ENCODE results near the gene TMEM143.
A peak's percentile ranks its signal among the peaks of the same experiment; 100 is the strongest.
"Not testable (repeated sequence)": the region's sequence is repeated elsewhere in the genome, so short reads cannot be mapped to it uniquely, and the experiment has no call there.

The TMEM143 gene

DNA sequence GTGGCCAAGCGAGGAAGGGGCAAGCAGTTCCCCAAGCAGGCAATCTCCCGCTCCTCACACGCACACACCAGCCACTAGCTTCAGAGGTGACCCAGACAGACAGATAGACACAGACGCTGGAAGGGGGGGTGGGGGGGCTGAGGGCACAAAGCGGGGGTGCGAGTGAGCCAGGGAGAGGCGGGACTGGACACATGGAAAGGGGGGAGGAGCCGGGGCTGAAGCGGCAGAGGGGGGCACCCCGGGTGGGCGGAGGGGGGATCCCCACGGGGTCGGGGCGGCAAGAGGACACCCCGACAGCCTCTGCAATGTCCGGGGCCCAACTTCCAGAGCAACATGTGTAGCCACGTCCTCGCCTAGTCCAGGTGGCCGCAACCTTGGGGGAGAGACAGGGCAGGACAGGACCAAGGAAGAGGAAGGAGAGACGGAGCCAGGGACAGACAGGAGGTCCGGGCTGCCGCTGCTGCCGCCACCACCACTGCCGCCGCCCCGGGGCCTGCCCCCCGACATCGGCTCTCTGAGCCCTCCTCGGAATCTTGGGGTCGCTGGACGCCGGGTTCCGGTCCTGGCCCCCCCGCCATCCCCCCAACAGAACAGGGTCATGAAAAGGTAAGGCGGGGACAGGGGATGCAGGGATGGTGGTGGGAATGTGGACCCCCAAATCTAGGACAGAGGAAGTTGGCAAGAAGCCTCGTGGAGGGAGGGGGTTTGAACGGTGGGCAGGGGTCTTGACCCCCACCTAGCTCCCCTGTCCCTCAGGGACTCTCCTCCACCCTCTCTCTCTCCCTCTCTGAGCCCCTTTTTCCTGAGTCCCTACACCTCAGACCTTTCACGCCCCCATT lies 30.8 kb upstream of the TMEM143 start:
- DNase-seq (ENCODE audit: extremely low read depth, low read depth): no peak
- TF ChIP-seq, protein P1, sequence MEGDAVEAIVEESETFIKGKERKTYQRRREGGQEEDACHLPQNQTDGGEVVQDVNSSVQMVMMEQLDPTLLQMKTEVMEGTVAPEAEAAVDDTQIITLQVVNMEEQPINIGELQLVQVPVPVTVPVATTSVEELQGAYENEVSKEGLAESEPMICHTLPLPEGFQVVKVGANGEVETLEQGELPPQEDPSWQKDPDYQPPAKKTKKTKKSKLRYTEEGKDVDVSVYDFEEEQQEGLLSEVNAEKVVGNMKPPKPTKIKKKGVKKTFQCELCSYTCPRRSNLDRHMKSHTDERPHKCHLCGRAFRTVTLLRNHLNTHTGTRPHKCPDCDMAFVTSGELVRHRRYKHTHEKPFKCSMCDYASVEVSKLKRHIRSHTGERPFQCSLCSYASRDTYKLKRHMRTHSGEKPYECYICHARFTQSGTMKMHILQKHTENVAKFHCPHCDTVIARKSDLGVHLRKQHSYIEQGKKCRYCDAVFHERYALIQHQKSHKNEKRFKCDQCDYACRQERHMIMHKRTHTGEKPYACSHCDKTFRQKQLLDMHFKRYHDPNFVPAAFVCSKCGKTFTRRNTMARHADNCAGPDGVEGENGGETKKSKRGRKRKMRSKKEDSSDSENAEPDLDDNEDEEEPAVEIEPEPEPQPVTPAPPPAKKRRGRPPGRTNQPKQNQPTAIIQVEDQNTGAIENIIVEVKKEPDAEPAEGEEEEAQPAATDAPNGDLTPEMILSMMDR (IDR thresholded peaks at IDR 0.05; ENCODE audit: low read depth, low read length): no peak

DNA sequence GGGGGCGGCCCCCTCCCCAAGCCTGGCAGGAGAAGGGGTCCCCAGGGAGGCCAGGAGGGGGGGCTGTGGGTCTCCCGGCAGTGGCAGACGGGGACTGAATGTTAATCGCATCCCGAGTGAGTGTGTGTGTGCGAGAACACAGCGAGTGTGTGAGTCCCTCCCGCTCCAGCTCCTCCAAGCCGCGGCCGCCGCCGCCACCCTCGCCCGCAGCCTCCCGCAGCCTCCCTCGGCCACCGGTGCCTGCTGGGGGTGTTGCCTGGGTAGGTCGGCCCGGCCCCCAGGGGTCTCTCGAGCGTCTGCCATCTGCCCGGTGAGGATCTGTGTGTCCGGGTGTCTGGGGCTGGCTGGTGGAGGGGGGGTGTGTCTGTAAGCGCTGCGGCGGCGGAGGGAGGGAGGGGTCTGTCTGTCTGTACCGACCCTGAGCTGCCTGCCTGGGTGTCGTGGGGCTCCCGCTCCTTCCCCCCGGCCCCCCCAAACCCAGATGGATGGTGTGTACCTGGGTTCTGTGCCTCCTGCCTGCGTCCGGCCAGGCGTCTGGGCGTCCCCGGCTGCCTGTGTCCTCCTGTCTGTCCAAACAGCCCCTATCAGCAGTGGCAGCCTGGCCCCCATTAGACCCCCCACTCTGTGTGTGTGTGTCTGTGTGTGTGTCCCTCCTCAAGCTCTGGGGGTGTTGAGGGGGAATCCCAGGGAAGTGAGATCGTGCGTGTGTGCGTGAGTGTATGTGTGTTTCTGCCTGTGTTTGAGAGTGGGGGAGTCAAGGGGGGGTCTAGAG lies 30.0 kb upstream of the TMEM143 start, which contains the start of gene GRIN2D:
TSS of gene GRIN2D (plus strand) at position 110 of the 772 bp plus-strand sequence. CDS start 4,725 bp downstream, outside the sequence.
- no peak for DNase-seq (ENCODE audit: extremely low read depth, low read depth)
- TF ChIP-seq, protein P1 (IDR thresholded peaks at IDR 0.05; ENCODE audit: low read depth, low read length): peak; percentile 0; the same call in 1 of the 2 replicates

DNA sequence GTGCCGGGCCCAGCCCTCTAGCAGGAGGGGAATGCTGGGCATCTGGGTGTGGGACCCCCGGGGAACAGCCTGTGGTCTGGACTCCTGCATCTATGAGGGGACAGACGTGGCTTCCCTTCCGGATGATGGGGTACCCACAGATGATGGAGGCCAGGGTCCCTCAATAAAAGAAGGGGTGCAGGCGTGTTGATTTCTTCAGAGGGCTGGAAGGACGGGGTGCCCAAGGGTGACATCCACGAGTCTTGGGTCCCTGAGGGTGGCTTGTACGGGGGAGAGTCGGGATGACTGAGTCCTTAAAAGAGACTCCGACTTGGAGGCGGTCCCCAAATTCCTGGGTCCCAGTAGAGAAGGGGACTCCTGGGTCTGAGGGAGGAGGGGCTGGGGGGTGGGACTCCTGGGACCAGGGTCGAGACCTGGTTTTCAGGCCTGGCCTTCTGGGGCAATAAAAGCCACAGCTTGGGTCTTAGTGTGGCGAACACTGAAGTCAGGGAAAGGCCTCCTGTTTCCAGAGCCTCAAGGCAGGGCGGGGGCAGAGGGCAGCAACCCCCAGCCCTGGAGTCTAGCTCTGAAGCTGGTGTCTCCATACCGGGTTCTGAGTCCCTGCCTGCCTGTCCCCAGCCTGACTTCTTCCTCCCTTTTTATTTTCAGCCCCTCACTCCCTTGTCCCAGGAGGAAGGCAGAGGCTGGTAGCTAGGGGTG lies 29.3 kb upstream of the TMEM143 start:
- TF ChIP-seq, protein P1 (IDR thresholded peaks at IDR 0.05; ENCODE audit: low read depth, low read length): no peak
- no peak for DNase-seq (ENCODE audit: extremely low read depth, low read depth)

DNA sequence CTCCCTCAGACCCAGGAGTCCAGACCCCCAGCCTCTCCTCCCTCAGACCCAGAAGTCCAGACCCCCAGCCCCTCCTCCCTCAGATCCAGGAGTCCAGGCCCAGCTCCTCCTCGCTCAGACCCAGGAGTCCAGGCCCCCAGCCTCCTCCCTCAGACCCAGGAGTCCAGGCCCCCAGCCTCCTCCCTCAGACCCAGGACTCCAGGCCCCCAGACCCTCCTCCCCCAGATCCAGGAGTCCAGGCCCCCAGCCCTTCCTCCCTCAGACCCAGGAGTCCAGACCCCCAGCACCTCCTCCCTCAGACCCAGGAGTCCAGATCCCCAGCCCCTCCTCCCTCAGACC lies 28.2 kb upstream of the TMEM143 start:
- DNase-seq (ENCODE audit: extremely low read depth, low read depth): not testable (repeated sequence)

DNA sequence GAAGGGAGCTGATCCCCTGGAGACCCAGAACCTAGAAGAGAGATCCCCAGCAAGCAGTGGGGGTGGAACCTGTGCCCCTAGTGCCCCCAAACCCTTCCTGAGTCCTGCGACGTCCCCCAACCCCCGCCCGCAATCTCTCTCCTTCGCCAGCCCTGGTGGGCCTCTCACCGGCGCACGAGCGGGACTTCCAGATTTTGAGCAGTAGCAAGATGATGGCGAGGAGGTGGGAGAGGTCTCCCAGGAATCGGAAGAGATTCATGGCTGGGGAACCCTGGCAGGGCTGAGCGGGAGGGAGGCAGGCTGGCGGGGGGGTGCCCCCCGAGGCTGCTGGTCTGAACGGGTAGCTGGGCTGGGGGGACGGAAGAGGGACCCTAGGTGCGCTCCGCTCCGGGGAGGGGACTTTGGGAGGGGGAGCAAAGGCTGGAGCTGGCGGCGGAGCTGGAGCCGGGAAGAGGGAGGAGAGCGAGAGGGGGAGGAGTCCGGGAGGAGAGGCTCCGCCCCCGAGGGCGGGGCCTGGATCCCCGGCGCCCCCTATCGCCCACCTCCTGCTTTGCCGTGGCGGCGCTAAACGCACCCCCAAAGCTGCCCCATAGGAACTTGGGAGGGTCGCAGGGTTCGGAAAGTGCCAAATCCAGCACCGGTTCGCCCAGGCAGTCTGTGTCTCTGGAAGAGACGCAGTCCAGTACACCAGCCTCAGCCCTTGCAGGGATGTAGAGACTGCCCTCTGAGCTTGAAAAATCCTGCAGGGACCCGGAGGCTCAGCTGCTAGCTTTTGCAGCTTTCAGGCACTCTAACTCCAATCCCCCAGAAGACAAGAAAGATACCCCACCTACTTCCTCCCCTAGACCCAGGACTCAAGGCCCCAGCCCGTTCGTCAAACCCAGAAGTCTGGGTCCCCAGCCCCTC lies 27.6 kb upstream of the TMEM143 start, which contains the start of gene KDELR1:
TSS of gene KDELR1 (minus strand) at position 452 of the 906 bp plus-strand sequence. CDS start at position 259, 193 bp downstream.
- TF ChIP-seq, protein P1 (IDR thresholded peaks at IDR 0.05; ENCODE audit: low read depth, low read length): peak; percentile 93
- DNase-seq (ENCODE audit: extremely low read depth, low read depth): peak; percentile 35

DNA sequence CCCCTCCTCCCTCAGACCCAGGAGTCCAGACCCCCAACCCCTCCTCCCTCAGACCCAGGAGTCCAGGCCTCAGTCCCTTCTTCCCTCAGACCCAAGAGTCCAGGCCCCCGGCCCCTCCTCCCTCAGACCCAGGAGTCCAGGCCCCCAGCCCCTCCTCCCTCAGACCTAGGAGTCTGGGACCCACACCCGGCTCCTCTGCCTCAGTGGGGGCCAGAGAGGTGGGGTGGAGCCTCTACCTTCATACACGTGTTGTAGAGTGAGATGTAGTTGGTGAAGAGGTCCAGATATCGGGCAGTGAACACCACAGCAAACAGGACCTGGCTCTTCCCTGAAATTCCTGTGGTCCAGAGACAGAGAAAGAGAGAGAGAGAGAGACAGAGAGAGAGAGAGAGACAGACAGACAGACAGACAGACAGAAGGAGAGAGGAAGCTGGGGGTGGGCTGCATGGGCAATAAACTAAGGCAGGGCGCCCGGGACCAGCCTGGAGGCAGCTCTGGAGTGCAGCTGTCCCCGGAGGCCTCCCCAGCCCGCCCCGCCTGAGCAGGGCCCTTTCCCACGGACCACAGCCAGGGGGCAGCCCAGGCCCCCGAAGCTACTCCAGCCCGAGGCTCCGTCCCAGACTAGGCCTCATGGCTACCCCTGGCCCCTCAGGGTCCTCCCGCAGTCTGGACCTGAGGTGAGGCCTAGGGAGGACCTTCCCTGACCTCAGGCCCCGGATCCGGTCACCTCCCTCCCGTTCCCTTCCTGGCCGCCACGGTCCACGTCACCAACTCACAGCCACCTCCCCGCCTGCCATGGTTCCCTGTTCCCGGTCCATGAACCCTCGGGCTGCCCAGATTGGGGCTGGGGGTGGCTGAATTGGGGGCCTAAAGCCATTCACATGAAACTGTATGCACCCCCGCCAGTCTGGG lies 26.7 kb upstream of the TMEM143 start:
- TF ChIP-seq, protein P1 (IDR thresholded peaks at IDR 0.05; ENCODE audit: low read depth, low read length): peak; percentile 67
- DNase-seq (ENCODE audit: extremely low read depth, low read depth): no peak

Data from AG09319 (cell line).